H9 (cell line): Measurements from ENCODE around the gene OR51B5. TPM values are rescaled to one million over a fixed set of nuclear protein-coding genes. Genes with fewer than 3 reads are reported as not detected.

ENCODE experiments used
- DNase-seq: peaks from one replicate; pipeline ENCODE4 v3.0.0-alpha.2; 2017
- H2AFZ ChIP-seq: one replicate; pipeline ENCODE4 v1.6.1; 2013; ENCODE audit warnings: mild to moderate bottlenecking, low read length, control low read depth, moderate library complexity
- H2AK5ac ChIP-seq: 2 replicates; pipeline ENCODE4 v1.6.1; 2013; ENCODE audit warnings: low read length, control low read depth, mixed read lengths; ENCODE audit not compliant: insufficient read length
- H2BK120ac ChIP-seq: one replicate; pipeline ENCODE4 v1.6.1; 2013; ENCODE audit warnings: low read depth, mild to moderate bottlenecking, low read length, control low read depth, inconsistent platforms; ENCODE audit not compliant: poor library complexity, severe bottlenecking
- H2BK12ac ChIP-seq: 2 replicates; pipeline ENCODE4 v1.6.1; 2013; ENCODE audit warnings: low read length, control low read depth, mixed read lengths, low read depth; ENCODE audit not compliant: insufficient read length
- H2BK15ac ChIP-seq: 2 replicates; pipeline ENCODE4 v1.6.1; 2013; ENCODE audit warnings: low read depth, low read length, control low read depth
- H2BK20ac ChIP-seq: one replicate; pipeline ENCODE4 v1.6.1; 2013; ENCODE audit warnings: low read depth, mild to moderate bottlenecking, low read length, control low read depth, inconsistent platforms; ENCODE audit not compliant: poor library complexity, severe bottlenecking
- H2BK5ac ChIP-seq: 2 replicates; pipeline ENCODE4 v1.6.1; 2013; ENCODE audit warnings: low read length, control low read depth, mixed read lengths; ENCODE audit not compliant: insufficient read length
- H3K14ac ChIP-seq: 2 replicates; pipeline ENCODE4 v1.6.1; 2013; ENCODE audit warnings: low read length, control low read depth; ENCODE audit not compliant: insufficient read depth
- H3K18ac ChIP-seq: 2 replicates; pipeline ENCODE4 v1.6.1; 2013; ENCODE audit warnings: low read depth, mild to moderate bottlenecking, mixed read lengths, low read length, control low read depth; ENCODE audit not compliant: insufficient read length
- H3K23ac ChIP-seq: 2 replicates; pipeline ENCODE4 v1.6.1; 2013; ENCODE audit warnings: low read length, control low read depth, mixed read lengths, low read depth; ENCODE audit not compliant: insufficient read length
- H3K23me2 ChIP-seq: 2 replicates; pipeline ENCODE4 v1.6.1; 2013; ENCODE audit warnings: low read depth, mild to moderate bottlenecking, mixed read lengths, low read length, control low read depth; ENCODE audit not compliant: insufficient read length, poor library complexity, severe bottlenecking
- H3K27ac ChIP-seq: 2 replicates; pipeline ENCODE4 v1.5.1; 2013; ENCODE audit warnings: low read length, control low read depth, mixed read lengths, low read depth; ENCODE audit not compliant: insufficient read length
- H3K27me3 ChIP-seq: 2 replicates; pipeline ENCODE4 v1.6.1; 2013; ENCODE audit warnings: low read length, control low read depth, inconsistent platforms; ENCODE audit not compliant: insufficient read depth
- H3K4ac ChIP-seq: 2 replicates; pipeline ENCODE4 v1.6.1; 2013; ENCODE audit warnings: low read depth, mild to moderate bottlenecking, control low read depth, inconsistent platforms, low read length, moderate library complexity
- H3K4me1 ChIP-seq: 2 replicates; pipeline ENCODE4 v1.6.1; 2013; ENCODE audit warnings: low read length, control low read depth, inconsistent platforms; ENCODE audit not compliant: insufficient read depth
- H3K4me2 ChIP-seq: 2 replicates; pipeline ENCODE4 v1.6.1; 2013; ENCODE audit warnings: low read length, control low read depth, mixed read lengths; ENCODE audit not compliant: insufficient read length, insufficient read depth
- H3K56ac ChIP-seq: 2 replicates; pipeline ENCODE4 v1.6.1; 2013; ENCODE audit warnings: low read depth, mild to moderate bottlenecking, mixed read lengths, low read length, control low read depth; ENCODE audit not compliant: insufficient read length
- H3K79me1 ChIP-seq: 2 replicates; pipeline ENCODE4 v1.6.1; 2013; ENCODE audit warnings: low read depth, mild to moderate bottlenecking, moderate library complexity, low read length, control low read depth, inconsistent platforms; ENCODE audit not compliant: insufficient read depth, poor library complexity, severe bottlenecking
- H3K79me2 ChIP-seq: 2 replicates; pipeline ENCODE4 v1.6.1; 2013; ENCODE audit warnings: low read length, control low read depth, inconsistent platforms; ENCODE audit not compliant: insufficient read depth
- H3K9ac ChIP-seq: 2 replicates; pipeline ENCODE4 v1.6.1; 2013; ENCODE audit warnings: low read length, control low read depth, mixed read lengths; ENCODE audit not compliant: insufficient read length; ENCODE audit errors: extremely low read depth
- H3K9me3 ChIP-seq: one replicate; pipeline ENCODE4 v1.6.1; 2013; ENCODE audit warnings: low read depth, low read length, inconsistent platforms; ENCODE audit not compliant: control insufficient read depth
- H3T11ph ChIP-seq: one replicate; pipeline ENCODE4 v1.6.1; 2013; ENCODE audit warnings: mild to moderate bottlenecking, low read length, control low read depth, inconsistent platforms
- H4K20me1 ChIP-seq: one replicate; pipeline ENCODE4 v1.6.1; 2013; ENCODE audit not compliant: control insufficient read depth, insufficient read length, insufficient read depth
- H4K5ac ChIP-seq: 2 replicates; pipeline ENCODE4 v1.6.1; 2013; ENCODE audit warnings: low read depth, mild to moderate bottlenecking, mixed read lengths, low read length, control low read depth; ENCODE audit not compliant: insufficient read length
- H4K8ac ChIP-seq: replicated peaks from 2 replicates; pipeline ENCODE4 v1.6.1; 2013; ENCODE audit warnings: low read length, control low read depth, mixed read lengths, low read depth; ENCODE audit not compliant: insufficient read length
- H4K91ac ChIP-seq: 2 replicates; pipeline ENCODE4 v1.6.1; 2013; ENCODE audit warnings: low read depth, mild to moderate bottlenecking, moderate library complexity, mixed read lengths, low read length, control low read depth; ENCODE audit not compliant: insufficient read length
- H3K27ac Mint-ChIP-seq, 3 experiments: 2 replicates in 2 of 3; 3 replicates in 1 of 3; pipeline ENCODE4 v1.8.0; 2020 to 2021; ENCODE audit warnings: mixed read lengths in 3 of 3, mild to moderate bottlenecking in 1 of 3, moderate library complexity in 1 of 3
- H3K27me3 Mint-ChIP-seq: 2 replicates; pipeline ENCODE4 v1.8.0; 2021; ENCODE audit warnings: low read depth, mild to moderate bottlenecking, moderate library complexity, mixed read lengths
- H3K36me3 Mint-ChIP-seq, 3 experiments: 2 replicates in 2 of 3; 3 replicates in 1 of 3; pipeline ENCODE4 v1.8.0; 2020 to 2021; ENCODE audit warnings: low read depth in 3 of 3, mixed read lengths in 3 of 3; ENCODE audit not compliant: insufficient read depth in 1 of 3
- H3K4me1 Mint-ChIP-seq, 2 experiments: 2 replicates each; pipeline ENCODE4 v1.8.0; 2020; ENCODE audit warnings: mixed read lengths in 2 of 2
- H3K4me3 Mint-ChIP-seq, 2 experiments: 2 replicates in 1 of 2; 3 replicates in 1 of 2; pipeline ENCODE4 v1.8.0; 2020 to 2021; ENCODE audit warnings: mild to moderate bottlenecking in 2 of 2, mixed read lengths in 2 of 2, moderate library complexity in 1 of 2
- H3K9me3 Mint-ChIP-seq, 2 experiments: 2 replicates in 1 of 2; 3 replicates in 1 of 2; pipeline ENCODE4 v1.8.0; 2020; ENCODE audit warnings: mild to moderate bottlenecking in 2 of 2, mixed read lengths in 2 of 2, moderate library complexity in 1 of 2
- CTCF ChIP-seq: fragments of 200-600 bp; sonication (generic); conservative IDR thresholded peaks from 3 replicates; pipeline ENCODE4 v1.8.0; 2021; ENCODE audit warnings: antibody characterized with exemption, mild to moderate bottlenecking
- WGBS: extraction: QIAGEN DNeasy Blood & Tissue Kit; methylation state at CpG from one replicate; pipeline ENCODE4 v1.1.7; 2013; ENCODE audit warnings: missing lambda C conversion rate, low lambda C conversion rate, mixed read lengths; ENCODE audit not compliant: insufficient read length; ENCODE audit errors: extremely low coverage; 5-methylcytosine and 5-hydroxymethylcytosine counted together
- total RNA-seq: library from RNA; stranded (reverse); gene quantifications from 2 replicates; pipeline ENCODE4 v1.2.1, GENCODE V29; 2021

The OR51B5 gene
- total RNA-seq, 1 experiment from 2014 or later = not detected

GRCh38 chr11:5301846-5302245, 41.5 kb downstream of the OR51B5 start, which contains the start of gene OR51B4:
Gene OR51B4, minus strand, starts transcription at chr11:5301946. Its CDS starts 0 bp downstream, at chr11:5301946.
- H3K79me2 ChIP-seq = no peaks in the 10 kb centered on the region
- no peak within 1 kb of the TSS for H2BK5ac ChIP-seq
- H4K91ac ChIP-seq = no peak within 1 kb of the TSS
- H2BK15ac ChIP-seq = no peak within 1 kb of the TSS
- WGBS = no CpG with 5 or more reads among the region's 2 CpGs
- no peak within 1 kb of the TSS; a peak in 1 of 7 replicates for H3K27ac Mint-ChIP-seq
- H3K23ac ChIP-seq = no peak within 1 kb of the TSS
- no peak within 1 kb of the TSS for H3K9ac ChIP-seq
- no peak within 1 kb of the TSS for H2BK120ac ChIP-seq
- H2BK20ac ChIP-seq = no peak within 1 kb of the TSS
- H3T11ph ChIP-seq = no peak within 1 kb of the TSS
- H3K9me3 ChIP-seq = no peaks in the 10 kb centered on the region
- no peak within 1 kb of the TSS for H3K4me3 Mint-ChIP-seq
- no peak within 1 kb of the TSS for H3K18ac ChIP-seq
- H3K56ac ChIP-seq = no peak within 1 kb of the TSS
- H3K23me2 ChIP-seq = no peaks in the 10 kb centered on the region
- no peak within 1 kb of the TSS for H4K8ac ChIP-seq
- H3K27ac ChIP-seq = no peak within 1 kb of the TSS
- no peaks in the 10 kb centered on the region for H3K4me1 ChIP-seq
- H3K9me3 Mint-ChIP-seq = no peaks in the 10 kb centered on the region
- no peak within 1 kb of the TSS for H3K4me2 ChIP-seq
- H3K4ac ChIP-seq = no peak within 1 kb of the TSS
- no peaks in the 10 kb centered on the region for H3K27me3 Mint-ChIP-seq
- no peak within 1 kb of the TSS for H2AK5ac ChIP-seq
- no peaks in the 10 kb centered on the region for H3K27me3 ChIP-seq
- H3K36me3 Mint-ChIP-seq = no peaks in the 10 kb centered on the region
- H2BK12ac ChIP-seq = no peak within 1 kb of the TSS
- H4K20me1 ChIP-seq = no peaks in the 10 kb centered on the region
- H3K4me1 Mint-ChIP-seq = no peaks in the 10 kb centered on the region
- H3K14ac ChIP-seq = no peak within 1 kb of the TSS
- no peak for TF ChIP-seq CTCF
- no peak for DNase-seq
- H2AFZ ChIP-seq = no peak within 1 kb of the TSS
- no peaks in the 10 kb centered on the region for H3K79me1 ChIP-seq
- no peak within 1 kb of the TSS for H4K5ac ChIP-seq
